GM19099 (cell line): ENCODE data around the gene RRP1B.

Experiments
- POLR2A ChIP-seq: IDR thresholded peaks from 3 replicates; pipeline ENCODE4 v1.6.1; 2011; ENCODE audit warnings: low read depth; ENCODE audit not compliant: insufficient read length; ENCODE audit errors: extremely low read depth

RRP1B gene, protein sequence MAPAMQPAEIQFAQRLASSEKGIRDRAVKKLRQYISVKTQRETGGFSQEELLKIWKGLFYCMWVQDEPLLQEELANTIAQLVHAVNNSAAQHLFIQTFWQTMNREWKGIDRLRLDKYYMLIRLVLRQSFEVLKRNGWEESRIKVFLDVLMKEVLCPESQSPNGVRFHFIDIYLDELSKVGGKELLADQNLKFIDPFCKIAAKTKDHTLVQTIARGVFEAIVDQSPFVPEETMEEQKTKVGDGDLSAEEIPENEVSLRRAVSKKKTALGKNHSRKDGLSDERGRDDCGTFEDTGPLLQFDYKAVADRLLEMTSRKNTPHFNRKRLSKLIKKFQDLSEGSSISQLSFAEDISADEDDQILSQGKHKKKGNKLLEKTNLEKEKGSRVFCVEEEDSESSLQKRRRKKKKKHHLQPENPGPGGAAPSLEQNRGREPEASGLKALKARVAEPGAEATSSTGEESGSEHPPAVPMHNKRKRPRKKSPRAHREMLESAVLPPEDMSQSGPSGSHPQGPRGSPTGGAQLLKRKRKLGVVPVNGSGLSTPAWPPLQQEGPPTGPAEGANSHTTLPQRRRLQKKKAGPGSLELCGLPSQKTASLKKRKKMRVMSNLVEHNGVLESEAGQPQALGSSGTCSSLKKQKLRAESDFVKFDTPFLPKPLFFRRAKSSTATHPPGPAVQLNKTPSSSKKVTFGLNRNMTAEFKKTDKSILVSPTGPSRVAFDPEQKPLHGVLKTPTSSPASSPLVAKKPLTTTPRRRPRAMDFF

DNA sequence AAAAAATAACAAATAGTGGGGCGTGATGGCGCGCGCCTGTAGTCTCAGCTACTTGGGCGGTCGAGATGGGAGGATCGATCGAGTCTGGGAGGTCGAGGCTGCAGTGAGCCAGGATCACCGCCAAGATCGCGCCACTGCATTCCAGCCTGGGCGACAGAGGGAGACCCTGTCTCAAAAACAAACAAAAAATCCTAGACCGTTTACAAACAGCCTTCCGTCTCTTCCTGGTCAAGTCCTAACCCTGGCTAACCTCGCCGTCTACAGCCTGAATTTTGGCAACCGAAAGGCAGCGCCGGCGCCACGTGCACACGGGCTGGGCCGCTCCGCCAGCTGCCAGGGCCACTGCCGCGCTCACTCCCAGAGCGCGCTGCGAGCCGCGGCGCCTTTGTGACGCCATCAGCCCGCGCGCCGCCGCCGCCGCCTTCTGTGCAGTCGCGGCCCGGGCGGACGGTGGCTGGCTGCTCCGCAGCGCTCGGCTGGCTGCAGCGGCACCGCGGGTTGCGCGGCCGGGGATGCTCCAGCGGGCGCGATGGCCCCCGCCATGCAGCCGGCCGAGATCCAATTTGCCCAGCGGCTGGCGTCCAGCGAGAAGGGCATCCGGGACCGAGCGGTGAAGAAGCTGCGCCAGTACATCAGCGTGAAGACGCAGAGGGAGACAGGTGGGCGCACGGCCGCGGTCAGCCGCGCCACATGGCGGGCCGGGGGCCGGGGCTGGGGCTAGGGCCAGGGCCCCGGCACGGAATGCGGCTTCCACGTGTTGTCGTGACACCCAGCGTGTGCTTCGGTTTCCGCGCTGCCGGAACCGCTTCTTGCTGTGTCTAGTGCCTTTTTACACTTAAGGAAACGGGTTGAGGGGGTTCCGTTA is at the start of gene RRP1B, which contains the start of gene HSF2BP:
RRP1B (plus strand) TSS at position 425 of the 865 bp plus-strand sequence; CDS start at position 530, 105 bp downstream.
HSF2BP (minus strand) TSS at position 353 of the 865 bp plus-strand sequence. CDS start 1,392 bp downstream, outside the sequence.
- TF ChIP-seq POLR2A: peak; percentile 88

DNA sequence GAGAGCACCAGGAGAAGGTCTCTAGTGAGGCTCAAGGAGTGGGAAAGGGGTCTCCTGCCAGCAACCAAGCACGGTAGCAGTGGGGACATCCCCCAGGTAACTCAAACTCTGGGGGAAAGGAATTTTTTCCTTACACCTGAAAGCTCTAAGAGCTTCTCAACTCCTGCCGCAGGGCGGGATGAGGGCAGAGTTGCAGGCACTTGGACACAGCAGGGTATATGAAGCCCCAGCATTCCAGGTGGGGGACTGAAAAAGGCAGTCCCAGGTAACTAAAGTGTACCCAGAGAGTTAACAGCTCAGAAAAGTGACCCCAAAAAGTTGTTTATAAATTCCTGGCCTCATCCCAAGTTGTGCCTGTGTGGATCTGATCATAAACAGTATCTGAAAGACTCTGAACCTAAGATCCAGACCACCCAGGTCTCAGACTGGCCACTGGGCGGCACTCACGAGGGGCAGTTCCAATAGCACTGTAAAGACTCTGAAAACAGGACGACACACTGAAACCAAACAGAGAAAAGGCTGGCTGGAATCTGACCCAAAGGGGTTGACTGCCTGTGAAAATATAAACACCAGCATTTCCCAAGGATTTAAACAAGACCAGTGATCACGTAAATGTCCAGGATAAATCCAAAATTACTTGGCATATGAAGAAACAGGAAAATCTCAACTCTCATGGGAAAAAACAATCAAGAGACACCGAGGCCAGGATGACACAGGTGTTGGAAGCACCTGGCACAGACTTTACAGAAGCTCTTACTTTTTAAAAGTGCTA is 47.6 kb upstream of the RRP1B start:
- no peak for TF ChIP-seq POLR2A

DNA sequence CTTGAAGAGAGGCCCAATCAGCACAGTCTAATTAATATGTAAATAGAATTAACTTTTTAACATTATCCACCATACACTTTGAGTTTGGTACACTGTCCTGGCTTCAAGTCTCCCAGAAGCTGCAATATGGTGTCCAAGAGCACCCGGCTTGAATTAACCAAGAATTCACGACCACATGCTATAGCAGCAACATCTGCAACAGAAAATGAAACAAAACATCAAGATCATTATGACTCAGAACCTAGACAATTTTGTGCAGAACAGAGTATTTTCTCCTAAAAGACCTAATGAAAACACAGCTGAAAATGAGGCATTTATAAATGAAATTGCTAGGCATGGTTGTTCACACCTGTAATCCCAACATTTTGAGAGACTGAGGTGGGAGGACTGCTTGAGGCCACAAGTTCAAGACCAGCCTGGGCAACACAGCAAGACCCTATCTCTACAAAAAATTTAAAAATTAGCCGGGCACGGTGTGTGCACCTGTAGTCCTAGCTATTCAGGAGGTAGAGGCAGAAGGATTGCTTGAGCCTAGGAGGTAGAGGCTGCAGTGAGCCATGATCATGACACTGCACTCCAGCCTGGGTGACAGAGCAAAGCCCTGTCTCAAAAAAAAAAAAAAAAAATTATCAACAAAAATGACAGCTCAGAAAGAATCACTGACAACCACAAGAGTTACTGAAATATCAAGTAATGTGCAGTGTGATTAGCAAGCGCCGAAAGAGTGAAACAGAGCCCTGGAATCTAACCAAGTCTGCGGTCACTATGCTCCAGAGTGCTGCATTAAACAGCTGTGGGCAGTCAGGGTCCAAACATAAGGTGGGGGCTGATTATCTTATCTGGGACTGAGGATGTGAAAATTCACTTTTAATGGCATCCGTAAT is 45.4 kb upstream of the RRP1B start:
- TF ChIP-seq POLR2A: no peak

DNA sequence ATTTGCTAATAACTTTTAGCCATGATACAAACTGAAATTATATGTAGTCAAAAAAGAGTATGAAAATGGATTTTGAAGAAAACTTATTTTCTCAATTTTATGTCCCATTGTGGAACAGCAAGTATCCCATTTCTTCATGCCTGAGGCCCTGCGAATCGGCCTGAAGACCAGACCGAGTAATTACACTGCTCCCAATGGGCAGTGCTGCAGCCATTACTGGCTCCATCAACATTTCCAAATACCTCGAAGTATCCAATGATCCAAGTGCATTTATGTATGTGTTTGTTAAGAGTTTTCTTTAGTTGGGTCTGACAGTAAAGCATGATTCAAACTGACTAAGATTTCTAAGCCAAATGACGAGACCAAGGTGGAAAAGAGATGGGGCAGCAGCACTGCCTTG is 44.5 kb upstream of the RRP1B start:
- no peak for TF ChIP-seq POLR2A

DNA sequence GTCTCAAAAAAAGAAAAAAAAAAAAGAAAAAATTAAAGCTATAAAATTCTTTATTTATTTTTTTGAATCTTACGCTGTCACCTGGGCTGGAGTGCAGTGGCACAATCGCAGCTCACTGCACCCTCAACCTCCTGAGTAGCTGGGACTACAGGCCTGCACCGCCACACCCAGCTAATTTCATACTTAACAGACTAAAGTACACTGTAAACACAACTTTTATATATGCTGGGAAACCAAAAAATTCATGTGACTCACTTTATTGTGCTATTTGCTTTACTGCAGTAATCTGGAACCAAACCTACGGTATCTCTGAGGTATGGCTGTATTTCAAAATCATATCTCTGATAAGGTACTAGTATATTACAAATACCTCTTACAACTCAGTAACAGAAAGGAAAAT is 40.4 kb upstream of the RRP1B start:
- TF ChIP-seq POLR2A: no peak

DNA sequence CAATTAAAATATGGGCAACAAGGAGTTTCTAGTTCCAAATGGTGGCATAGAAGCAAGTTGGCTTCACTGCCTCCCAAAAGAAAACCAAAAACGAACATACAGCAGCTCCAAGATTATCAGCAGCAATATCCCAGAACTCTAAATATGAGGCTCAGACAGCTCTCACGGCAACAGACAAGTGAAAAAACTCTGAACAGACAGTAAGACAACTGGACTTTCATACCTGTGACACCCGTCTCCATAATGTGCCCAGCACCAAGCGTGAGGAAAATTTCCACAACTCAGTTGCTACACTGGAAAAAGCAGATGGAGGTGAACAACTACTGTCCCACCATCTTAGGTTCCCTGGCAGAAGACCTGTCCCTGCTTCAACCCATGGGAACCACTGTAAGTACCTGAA is 40.0 kb upstream of the RRP1B start:
- no peak for TF ChIP-seq POLR2A

DNA sequence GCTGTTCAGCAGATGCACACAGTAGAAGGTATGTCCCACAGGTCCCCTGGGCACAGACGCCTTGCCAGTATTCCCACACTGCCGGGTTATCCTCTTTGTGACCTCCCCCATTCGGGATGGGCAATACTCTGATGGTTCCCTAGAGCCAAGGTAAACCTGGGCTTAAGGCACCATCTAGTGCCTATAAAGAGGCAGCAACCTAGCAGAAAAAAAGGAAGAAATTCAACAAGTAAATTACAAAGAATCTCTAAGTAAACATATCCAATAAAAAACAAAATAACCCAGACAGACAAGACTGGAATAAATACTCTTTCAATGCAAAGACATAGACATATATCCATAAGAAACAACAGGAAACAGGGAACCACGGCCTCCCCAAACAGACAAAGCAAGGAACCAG is 39.5 kb upstream of the RRP1B start:
- no peak for TF ChIP-seq POLR2A

DNA sequence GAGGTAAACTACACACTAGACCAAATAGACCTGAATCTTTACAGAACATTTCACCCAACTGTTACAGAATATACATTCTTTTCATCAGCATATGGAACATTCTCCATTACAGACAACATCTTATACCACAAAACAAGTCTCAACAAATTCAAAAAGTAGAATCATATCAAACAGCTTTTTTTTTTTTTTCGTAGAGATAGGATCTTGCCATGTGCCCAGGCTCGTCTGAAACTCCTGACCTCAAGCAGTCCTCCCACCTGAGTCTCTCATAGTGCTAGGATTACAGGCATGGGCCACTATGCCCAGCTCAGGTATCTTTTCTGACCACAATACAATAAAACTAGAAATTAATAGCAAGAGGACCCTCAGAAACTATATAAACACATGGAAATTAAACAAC is 36.6 kb upstream of the RRP1B start:
- TF ChIP-seq POLR2A: no peak

DNA sequence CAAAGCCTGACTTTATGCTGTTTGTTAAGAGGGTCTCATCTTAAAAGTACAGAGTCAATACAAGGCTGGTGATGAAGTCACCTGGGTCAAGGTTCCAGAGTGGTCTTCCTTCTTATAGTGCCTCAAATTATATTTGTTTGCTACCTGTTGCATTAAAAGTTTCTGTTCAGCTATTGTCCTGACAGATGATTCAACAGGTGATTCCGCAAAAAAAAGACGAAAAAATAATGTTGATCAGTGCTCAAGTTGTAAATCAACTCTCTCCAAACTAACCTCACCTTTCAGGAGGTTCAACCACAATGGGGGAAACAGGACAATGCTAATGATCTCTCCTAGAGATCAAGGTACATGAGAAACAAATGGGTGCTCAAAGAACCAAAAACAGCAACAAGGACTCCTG is 35.8 kb upstream of the RRP1B start:
- TF ChIP-seq POLR2A: no peak

DNA sequence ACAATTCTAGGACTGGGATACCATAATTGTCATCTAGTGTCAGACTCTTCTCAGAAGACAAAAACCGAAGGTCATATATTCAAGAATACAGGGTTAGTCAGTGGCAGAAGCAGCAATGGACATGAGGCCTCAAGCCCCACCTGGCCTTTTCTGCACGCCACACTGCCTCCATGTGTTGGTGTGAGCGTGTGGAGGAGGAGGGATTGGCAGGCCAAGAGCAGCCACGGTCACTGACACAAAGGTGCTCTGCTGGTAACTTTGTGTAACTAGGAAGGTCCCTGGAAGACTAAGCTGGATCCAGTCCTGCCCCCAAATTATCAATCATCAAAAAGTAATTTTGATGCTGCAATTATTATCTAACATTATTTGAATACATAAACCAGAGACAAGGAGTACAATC is 35.0 kb upstream of the RRP1B start:
- TF ChIP-seq POLR2A: no peak

DNA sequence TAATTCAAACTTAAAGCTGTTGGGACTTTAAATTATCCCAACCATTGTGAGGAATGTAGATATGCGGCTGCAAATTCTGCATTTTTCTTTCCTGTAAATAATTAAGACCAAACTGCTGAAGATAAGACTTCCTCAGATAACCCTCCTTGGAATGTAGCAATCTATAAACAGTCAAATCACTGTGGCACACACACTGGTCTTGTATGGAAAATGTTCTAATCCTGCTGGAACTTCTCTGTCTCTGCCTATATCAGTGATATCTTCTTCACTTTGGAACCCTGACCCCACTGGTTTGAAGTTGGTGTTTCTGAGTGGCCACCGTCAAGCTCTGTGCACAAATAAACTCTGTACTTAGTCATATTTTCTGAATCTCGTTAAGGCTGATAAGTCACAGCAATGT is 33.0 kb upstream of the RRP1B start:
- TF ChIP-seq POLR2A: no peak

DNA sequence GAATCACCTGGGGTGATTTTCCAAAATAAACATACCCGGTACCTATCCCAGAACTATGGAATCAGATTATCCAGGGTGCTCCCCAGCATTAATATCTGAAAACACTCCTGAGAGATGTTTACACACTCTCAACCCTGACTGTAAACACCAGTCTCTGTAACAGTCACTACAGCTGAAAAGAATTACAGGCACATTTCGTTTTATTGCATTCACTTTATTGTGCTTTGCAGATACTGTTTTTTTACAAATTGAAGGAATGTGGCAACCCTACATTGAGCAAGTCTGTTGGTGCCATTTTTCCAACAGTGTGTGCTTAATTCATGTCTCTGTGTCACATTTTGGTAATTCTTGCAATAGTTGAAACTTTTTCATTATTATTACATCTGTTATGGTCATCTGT is 31.8 kb upstream of the RRP1B start:
- TF ChIP-seq POLR2A: no peak

DNA sequence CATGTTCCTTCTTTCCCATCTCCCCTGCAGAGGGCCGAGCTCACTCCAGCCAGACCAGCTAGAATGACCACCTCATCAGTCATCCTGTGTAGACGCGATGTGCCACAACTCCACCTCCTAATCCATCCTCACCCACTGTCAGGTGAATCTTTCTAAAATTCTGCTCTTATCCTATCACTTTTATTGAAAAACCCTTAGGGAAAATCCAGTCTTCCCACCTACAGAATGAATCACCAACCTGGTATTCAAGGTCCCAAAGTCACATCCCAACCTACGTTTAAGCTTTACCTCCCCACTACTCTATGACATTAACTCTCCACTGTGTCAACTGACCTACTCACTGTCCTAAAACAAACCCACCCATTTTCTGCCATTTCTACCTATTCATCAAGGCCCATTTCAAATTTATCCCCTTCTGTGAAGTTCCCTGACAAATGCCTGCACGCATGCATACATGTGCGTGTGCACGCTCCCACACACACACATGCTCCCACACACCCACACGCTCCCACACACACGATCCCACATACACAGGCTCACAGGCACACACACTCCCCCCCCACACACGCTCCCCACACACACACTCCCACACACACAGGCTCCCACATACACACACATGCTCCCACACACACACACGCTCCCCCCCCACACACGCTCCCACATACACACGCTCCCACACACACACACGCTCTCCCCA is 27.8 kb upstream of the RRP1B start:
- TF ChIP-seq POLR2A: no peak
